WI38 (cell line): ENCODE data around the gene SNX24.
"Not testable (repeated sequence)": the region's sequence is repeated elsewhere in the genome, so short reads cannot be mapped to it uniquely, and the experiment has no call there.

Experiments
- H3K4me3 ChIP-seq: 2 replicates; pipeline ENCODE4 v1.5.1; 2011; ENCODE audit warnings: low read depth, mild to moderate bottlenecking, control low read depth, low read length
- TF ChIP-seq, protein P1 (sequence below): IDR thresholded peaks from 2 replicates; pipeline ENCODE4 v1.5.1; 2012; ENCODE audit warnings: low read depth, mild to moderate bottlenecking, control low read depth, low read length

SNX24 gene

DNA sequence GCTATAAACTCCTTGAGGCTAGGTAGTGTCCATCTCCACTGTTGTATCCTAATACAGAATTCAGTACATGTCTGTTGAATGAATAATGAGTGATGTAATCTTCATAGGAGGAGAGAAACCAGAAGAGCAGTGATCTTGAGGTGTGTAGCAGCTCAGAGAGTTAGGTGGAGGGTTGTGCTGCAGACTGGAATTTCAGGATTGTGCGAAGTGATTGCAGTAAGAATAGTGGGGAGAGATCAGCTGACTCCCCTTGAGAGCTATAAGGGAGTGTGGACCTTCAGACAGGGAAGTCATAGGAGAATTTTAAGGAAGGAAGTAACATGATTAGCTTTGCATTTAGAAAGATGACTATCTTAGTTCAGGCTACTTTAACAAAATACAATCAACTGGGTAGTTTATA is 4.4 kb downstream of the SNX24 start:
- TF ChIP-seq, protein P1, sequence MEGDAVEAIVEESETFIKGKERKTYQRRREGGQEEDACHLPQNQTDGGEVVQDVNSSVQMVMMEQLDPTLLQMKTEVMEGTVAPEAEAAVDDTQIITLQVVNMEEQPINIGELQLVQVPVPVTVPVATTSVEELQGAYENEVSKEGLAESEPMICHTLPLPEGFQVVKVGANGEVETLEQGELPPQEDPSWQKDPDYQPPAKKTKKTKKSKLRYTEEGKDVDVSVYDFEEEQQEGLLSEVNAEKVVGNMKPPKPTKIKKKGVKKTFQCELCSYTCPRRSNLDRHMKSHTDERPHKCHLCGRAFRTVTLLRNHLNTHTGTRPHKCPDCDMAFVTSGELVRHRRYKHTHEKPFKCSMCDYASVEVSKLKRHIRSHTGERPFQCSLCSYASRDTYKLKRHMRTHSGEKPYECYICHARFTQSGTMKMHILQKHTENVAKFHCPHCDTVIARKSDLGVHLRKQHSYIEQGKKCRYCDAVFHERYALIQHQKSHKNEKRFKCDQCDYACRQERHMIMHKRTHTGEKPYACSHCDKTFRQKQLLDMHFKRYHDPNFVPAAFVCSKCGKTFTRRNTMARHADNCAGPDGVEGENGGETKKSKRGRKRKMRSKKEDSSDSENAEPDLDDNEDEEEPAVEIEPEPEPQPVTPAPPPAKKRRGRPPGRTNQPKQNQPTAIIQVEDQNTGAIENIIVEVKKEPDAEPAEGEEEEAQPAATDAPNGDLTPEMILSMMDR, result no peak
- H3K4me3 ChIP-seq, result no peak overlapping the region

DNA sequence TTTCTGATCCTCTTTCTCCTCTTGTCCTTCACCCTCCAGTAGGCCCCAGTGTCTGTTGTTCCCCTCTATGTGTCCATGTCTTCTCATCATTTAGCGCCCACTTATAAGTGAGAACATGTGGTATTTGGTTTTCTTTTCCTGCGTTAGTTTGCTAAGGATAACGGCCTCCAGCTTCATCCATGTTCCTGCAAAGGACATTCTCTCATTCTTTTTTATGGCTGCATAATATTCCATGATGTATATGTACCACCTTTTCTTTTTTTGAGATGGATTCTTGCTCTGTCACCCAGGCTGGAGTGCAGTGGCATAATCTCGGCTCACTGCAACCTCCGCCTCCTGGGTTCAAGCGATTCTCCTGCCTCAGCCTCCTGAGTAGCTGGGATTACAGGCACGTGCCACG is 12.1 kb downstream of the SNX24 start:
- not testable (repeated sequence) for H3K4me3 ChIP-seq

DNA sequence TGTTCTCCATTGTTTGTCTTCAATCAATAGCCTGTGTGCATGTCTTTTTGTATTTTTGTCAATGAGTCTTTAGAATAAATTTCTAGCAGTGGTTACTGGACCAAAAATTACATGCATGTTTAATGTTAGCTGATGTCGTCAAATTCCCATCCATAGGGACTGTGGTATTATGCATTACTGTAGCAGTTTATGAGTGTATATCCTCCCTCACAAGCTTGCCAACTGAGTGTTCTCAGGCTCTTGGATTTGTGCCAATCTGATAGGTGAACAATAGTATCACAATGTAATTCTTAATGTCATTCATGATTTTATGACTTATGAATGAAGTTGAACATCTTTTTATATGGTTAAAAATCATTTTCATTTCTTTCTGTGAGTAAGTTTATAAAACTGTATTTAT is 13.0 kb downstream of the SNX24 start:
- no peak overlapping the region for H3K4me3 ChIP-seq
- TF ChIP-seq, protein P1, result no peak

DNA sequence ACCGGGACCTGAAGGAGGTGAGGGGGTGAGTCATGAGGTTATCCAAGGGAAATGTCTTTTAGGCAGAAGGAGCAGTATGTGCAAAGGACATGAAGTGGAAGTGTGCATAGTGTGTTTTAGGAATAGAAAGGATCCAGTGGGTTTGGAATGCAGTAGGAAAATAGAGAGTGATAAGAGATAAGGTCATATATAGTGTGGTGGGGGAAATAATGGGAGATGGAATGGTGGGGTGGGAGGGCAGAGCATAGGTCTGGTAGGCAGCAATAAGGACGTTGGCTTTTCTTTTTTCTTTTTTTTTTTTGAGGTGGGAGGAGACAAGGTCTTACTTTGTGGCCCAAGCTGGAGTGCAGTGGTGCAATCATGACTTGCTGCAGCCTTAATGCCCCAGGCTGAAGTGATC is 17.8 kb downstream of the SNX24 start:
- H3K4me3 ChIP-seq, result no peak overlapping the region
- TF ChIP-seq, protein P1, result no peak

DNA sequence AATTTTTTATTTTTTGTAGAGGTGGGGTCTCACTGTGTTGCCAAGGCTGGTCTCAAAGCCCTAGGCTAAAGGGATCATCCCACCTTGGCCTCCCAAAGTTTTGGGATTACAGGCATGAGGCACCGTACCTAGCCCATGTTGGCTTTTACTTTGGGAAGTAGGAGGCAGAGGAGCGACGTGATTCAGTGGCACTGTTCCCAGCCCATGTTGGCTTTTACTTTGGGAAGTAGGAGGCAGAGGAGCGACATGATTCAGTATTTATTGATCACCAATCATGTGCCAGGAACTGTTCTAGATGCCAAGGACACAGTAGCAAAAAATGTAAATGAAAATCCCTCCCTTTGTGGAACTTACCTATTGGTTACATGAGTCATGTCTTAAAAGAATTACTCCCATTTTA is 18.3 kb downstream of the SNX24 start:
- TF ChIP-seq, protein P1, result no peak
- H3K4me3 ChIP-seq, result no peak overlapping the region

DNA sequence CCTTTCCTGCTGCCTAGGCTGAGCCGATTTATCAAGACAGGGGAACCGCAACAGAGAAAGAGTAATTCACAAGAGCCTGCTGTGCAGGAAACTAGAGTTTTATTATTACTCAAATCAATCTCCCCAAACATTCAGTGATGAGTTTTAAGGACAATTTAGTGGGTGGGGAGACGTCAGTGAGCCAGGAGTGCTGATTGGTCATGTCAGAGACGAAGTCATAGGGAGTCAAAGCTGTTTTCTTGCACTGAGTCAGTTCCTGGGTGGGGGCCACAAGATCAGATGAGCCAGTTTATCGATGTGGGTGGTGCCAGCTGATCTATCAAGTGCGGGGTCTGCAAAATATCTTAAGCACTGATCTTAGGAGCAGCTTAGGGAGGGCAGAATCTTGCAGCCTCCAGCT is 19.0 kb downstream of the SNX24 start:
- no peak overlapping the region for H3K4me3 ChIP-seq
- TF ChIP-seq, protein P1, result no peak

DNA sequence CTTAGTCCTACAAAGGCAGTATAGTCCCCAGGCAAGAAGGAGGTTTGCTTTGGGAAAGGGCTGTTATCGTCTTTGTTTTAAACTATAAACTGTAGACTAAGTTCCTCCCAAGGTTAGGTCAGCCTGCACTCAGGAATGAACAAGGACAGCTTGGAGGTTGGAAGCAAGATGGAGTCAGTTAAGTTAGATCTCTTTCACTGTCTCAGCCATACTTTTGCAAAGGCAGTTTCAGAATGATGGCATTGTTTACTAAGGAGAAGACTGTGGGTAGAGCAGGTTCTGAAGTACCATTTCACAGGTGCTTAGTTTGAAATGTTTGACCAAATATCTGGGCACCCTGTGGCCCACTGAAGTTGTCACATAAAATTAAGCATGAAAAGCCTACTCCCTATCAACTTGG is 19.4 kb downstream of the SNX24 start:
- TF ChIP-seq, protein P1, result no peak
- no peak overlapping the region for H3K4me3 ChIP-seq

DNA sequence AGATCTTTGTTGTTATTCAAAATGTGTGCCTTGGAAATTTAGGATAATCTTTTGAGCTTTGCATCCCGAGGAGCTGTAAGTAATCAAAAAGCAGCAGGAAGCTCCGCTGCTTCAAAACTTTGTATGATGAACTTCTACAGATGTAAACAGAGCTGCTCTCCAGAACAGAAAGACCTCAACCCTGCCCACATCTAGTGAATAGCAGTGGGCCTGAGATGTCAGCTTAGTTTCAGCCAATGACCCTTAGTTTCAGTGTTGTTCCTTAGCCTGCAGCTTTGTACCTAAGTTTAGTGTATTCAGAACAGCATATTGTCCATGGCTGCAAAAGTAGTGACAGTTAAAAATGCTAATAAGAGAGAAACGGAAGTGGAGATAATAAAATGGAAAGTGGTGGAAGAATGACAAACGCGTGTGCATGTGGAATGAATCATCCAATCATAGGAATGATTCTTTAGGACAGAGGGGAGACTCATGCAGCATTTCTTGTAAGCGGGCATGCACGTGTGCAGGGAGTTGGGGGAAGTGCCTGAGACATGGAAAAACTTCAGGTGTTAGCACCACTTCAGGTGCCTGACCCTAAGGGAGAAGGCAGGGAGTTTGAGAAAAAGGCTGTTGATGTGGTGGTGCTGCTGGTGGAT is 24.9 kb downstream of the SNX24 start:
- H3K4me3 ChIP-seq, result no peak overlapping the region
- TF ChIP-seq, protein P1, result no peak
